HG03571 (cell line): ENCODE data around the gene ABCB9.
A peak's percentile ranks its signal among the peaks of the same experiment; 100 is the strongest.

Experiments
- ATAC-seq: cut with Tn5 transposase; IDR thresholded peaks from one replicate; pipeline ENCODE4 v1.9.1; 2021; ENCODE audit not compliant: unreplicated experiment

ABCB9 gene

DNA sequence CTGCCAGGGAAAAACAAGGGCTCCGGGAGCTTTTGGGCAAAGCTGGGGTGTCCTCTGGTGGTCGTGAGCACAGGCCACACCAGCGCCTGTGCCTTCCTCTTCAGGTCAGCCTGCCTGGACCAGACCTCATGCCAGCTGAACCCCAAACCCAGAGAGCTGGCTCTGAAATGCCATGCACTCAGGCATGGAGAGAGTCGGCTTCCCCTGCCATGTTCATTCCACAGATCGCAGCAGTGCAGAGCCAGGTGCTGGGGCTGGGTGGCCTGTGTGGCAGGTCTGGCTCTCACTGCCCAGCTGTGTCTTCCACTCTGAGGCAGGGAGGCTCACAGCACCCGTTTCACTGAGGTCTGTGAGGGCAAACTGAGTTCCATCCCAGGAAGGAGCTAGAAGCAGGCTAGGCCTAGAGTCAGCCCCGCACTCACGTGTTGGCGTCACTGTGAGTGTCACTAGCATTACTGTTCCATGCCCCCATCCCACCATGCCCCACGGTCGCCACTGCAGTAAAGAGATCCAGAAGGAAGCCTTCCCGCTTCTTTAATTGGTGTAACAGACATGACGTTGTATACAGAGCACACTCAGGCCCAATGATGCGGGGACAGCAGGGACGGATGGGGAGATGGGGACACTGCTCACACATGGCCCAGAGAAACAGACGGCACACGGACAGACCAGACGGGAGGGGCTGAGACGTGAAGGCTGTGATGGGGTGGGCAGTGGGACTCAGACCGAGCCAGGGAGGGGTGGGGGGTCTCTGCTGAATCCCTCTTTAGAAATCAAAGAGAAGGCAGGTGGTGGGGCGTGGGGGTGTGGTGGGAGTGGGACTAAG lies 16.9 kb upstream of the ABCB9 start:
- ATAC-seq, result no peak

DNA sequence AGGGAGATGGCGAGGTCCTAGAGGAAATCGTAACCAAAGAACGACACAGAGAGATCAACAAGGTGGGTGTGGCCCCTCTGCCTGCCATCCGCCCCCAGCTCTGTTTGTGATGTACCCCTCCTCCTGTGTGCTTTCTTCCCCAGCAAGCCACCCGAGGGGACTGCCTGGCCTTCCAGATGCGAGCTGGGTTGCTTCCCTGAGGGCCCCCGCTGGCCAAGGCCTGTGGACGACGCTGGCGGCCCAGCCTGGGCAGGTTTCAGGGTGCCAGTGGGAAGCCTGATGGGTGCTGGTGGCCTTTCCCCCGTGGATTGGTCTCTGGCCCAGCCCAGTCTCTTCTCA lies 16.2 kb upstream of the ABCB9 start:
- no peak for ATAC-seq

GRCh38 chr12:122981587-122982476 lies 15.6 kb upstream of the ABCB9 start:
- no peak for ATAC-seq

DNA sequence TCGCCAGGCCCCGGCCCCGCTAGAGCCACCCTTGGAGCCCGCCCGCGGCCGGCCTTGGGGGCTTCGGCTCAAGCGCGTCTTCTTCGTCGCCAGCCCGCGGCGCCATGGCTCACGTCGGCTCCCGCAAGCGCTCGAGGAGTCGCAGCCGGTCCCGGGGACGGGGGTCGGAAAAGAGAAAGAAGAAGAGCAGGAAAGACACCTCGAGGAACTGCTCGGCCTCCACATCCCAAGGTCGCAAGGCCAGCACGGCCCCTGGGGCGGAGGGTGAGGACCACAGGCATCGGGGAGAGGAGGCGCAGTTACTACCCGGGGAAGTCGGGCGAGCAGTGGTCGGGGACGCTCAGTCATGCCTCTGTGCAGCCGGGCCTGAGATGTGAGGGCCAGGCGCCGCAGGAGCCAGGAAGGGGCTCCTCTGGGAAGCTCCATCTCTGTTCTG lies 14.8 kb upstream of the ABCB9 start:
- no peak for ATAC-seq

- ATAC-seq, result peak; percentile 53
Measured at GRCh38 chr12:122980183-122981035, 14.1 kb upstream of the ABCB9 start, which contains the start of gene ARL6IP4. TSS of gene ARL6IP4 (plus strand) at chr12:122980681. CDS start at chr12:122981140, 459 bp downstream.

- no peak for ATAC-seq
Measured at GRCh38 chr12:122979908-122980182, 13.6 kb upstream of the ABCB9 start.

DNA sequence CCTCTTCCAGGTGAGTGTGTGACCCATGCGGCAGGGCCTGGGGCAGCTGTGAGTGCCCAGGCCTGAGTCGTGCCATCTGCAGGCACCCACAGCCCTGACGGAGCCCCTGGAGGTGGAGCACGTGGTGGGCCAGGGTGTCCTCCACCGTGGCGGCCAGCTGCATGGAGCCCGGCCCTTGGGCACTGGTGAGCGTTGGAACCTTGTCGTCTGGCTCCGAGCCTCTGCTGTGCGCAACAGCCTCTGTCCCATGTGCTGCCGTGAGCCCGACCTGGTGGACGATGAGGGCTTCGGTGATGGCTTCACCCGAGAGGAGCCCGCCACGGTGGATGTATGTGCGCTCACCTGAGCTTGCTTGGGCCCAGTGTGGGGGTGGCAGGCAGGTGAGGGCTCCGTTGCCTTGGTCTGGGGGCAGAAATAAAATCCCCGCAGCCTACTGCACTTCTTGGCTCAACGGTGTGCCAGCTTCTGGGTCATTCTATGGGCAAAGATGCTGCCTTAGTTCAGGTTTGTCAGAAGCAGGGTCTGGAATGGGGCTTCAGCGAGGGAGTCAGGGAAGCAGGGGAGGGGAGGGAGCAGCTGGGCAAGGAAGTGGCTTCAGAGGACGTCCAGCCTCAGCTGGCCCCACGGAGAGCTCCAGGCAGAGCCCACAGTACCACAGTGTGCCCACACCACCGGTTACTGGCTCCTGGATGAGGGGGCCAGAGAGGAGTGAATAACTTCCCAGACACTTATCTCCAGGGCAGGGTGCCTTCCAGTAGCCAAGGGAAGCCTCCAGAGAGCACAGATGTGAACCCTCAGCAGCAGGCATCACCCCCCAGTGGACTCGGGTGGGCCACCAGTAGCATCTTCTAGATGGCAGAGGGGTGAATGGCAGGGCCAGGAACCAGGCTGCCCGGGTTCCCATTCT lies 13.0 kb upstream of the ABCB9 start:
- ATAC-seq, result no peak

DNA sequence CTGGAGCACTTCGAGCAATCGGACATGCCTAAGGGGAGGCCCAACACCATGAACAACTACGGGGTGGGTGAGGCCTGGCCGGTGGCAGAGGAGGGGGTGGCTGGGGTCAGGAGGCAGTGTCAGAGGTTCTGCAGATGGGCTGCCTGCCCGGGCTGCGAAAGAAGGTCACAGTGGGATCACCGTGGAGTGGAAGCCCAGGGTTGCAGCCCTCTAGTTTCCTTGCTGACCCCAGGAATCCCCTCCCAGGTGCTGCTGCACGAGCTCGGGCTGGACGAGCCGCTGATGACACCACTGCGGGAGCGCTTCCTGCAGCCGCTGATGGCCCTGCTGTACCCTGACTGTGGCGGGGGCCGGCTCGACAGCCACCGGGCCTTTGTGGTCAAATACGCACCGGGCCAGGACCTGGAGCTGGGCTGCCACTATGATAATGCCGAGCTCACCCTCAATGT lies 12.3 kb upstream of the ABCB9 start:
- no peak for ATAC-seq

- ATAC-seq, result no peak
Measured at GRCh38 chr12:122977655-122978392, 11.6 kb upstream of the ABCB9 start.

DNA sequence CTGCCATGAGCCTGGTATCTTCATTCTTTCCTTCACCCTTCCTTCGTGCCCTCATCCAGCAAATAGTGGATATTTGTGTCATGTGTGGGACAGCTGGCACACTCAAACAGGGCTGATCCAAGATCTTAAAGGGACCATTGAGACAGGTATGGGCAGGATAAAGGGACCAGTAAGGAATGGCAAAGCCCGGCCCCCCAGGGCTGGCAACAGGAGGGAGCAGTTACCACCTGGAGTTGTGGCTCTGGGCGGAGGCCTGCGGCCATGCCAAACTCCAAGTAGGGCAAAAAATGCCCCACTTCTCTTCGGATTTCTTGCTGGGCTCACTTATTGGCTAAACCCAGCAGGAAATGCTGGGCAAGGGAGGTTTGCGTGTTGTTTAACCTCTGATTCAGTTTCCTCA lies 10.9 kb upstream of the ABCB9 start:
- ATAC-seq, result no peak

GRCh38 chr12:122976648-122976975 lies 10.3 kb upstream of the ABCB9 start:
- no peak for ATAC-seq

DNA sequence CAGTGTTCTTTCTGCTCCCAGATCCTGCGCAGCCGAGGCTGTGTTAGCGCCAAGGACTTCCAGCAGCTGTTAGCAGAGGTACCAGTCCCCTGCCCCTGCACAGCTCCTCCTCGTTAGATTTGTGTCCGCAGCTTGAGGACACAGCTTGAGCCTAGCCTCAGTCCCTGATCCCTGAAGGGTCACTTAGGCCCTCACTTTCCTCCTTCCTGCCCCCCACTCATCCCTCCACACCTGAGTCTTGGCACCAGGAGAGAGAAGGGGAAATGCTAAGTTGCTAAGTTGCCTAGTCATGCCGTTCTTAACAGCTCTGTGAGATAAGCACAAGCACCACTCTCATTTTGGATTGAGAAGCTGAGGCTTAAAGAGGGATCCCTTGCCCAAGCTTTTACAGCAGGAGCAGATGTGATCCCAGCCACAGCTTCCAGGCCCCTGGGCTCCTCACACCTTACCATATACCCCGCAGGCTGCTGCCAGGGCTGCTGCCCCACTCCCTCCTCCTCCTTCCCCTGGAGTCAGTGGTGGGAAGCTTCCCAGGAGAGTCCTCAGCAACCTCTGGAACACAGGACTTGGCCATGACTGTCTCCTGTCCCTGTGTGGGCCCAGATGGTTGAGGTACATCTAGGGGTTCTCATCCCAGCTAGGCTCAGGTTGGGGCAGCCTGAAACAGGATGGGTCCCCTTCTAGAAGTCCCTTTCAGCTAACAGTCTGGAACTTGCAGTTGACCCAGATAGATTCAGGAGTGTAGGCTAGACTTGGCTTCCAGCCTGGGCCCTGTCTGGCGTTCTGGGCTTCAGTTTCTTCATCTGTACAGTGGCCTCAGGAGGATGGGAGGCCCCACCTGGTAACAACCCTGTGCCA lies 9.8 kb upstream of the ABCB9 start:
- no peak for ATAC-seq

DNA sequence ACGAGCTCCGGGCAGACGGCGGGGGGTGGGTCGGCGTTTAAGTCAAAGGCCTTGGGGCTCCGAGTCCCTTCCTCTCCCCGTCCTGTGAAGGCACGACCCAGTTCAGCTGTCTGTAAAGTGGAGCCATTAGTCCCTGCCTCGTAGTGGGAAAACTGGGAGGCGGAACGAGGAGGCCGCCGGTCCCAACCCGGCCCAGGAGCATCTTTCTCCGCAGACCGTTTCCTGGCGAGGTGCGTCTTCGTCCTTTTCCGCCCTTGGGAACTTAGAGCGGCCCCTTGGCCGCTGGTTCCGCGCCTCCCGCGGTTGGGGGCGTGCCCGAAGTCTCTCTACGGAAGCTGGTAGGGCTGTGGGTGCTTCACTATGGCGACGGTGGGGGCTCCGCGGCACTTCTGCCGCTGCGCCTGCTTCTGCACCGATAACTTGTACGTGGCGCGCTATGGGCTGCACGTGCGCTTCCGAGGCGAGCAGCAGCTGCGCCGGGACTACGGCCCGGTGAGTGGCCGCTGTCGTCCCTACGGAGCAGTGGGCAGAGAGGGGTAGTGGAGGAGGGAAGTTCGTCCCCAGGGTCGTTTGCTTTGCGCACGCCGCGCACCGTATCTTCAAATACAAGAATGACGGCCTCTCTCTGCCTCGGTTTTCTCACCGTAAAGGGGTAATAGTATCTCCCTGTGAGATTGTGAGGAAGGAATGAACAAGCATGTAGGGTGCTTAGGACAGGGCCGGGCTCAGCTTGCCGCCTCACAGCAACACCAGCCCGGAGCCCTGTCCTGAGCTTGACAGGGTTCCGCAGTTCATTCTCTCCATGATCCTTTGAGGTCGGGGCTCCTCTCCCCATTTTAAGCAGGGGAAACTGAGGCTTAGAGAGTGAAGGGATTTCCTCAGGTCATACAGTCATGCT lies 8.9 kb upstream of the ABCB9 start, which contains the start of gene OGFOD2:
OGFOD2 (plus strand) TSS at position 353 of the 898 bp plus-strand sequence; CDS start at position 361, 8 bp downstream.
- peak; percentile 69 for ATAC-seq

GRCh38 chr12:122974274-122974891 lies 8.1 kb upstream of the ABCB9 start:
- ATAC-seq, result peak; percentile 76

DNA sequence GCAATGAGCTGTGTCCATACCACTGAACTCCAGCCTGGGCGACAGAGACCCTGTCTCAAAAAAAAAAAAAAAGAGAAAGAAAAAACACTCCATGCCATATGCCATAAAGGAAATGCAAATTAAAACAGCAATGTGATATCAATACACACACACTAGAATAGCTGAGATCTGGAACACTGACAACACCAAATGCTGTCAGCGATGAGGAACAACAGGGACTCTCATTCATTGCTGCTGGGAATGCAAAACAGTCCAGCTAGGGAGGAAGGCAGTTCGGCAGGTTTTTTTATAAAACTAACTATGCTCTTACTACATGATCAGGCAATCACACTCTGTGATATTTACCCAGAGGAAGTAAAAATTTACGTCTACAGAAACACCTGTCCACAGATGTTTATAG lies 3.4 kb upstream of the ABCB9 start:
- ATAC-seq, result no peak

DNA sequence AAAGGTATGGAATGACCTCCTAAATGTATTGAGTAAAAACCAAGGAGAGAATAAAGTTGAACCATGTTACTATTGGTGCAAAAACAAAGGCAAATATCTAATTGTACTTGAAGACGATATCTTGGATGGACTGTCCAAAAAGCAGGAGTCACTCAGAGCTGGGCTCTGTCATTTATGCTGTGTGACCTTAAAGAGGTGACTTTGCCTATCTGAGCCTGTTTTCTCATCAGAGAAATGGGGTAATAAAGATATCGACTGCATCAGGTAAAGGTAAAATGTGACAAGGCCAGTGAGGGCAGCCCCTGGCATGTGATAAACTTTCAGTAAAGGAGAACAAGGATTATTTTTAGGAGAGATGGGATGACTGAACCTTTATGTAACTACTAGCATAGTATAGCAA lies 1.8 kb upstream of the ABCB9 start:
- no peak for ATAC-seq
